MV-4-11 (cell line): ENCODE results near the gene KRTAP19-7.

Source experiments
- DNase-seq: peaks from one replicate; lab custom pipeline; 2025; lab: John Stamatoyannopoulos, UW

The KRTAP19-7 gene

DNA sequence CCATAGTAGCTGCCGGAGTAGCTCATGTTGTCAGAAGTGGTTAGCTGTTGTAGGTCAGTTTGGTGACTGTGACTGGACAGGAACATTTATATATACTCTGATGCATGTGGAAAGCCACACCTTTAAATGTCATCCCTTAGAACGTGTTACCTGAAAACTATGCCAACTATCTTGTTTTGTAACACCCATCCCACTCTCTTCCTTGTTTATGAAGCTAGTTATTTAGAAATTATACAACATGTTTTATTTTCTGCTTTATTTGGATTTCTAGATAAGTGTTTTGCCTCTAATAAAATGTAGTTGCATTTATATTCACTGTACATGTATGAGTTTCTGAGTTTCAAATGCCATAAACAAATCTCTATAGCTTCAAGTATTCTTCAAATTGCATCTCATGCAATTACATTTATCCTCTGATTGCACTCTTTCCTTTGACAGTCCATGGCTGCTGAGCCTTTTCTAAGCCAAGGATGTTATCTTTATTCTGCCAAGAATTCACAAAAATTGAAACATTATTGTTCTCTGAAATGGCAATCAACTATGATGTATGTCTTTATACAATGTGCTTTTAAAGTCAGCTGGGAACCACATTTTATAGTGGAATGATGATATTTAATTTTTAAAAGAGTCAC is at the start of gene KRTAP19-7:
Gene KRTAP19-7, minus strand, starts transcription at position 51 of the 632 bp plus-strand sequence. Its CDS starts 25 bp downstream, at position 26.
- DNase-seq: no peak

GRCh38 chr21:30605968-30606367 is 44.9 kb upstream of the KRTAP19-7 start:
- no peak for DNase-seq

DNA sequence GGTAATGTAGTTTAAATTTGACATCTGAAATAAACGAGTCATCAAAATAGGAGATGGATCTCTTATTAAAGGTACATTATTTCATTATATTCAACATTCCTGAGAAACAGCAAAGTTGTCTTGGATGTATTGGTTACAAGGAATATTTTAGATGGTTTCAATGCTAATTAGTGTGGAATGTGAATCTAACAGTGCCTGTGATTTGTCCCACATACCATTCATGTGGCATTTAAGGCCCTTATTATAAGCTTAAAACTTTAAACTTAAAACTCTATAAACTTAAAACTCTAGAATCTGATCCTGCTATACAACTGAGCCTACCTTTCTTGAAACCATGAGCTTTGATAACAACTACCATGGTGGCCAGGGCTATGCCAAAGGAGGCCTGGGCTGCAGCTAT is 39.7 kb upstream of the KRTAP19-7 start, which contains the start of gene KRTAP22-1:
Gene KRTAP22-1, plus strand, starts transcription at position 301 of the 400 bp plus-strand sequence.
- no peak for DNase-seq

- no peak for DNase-seq
These were observed 37.7 kb upstream of the KRTAP19-7 start, which contains the start of gene KRTAP6-2 for GRCh38 chr21:30598802-30599201. TSS of gene KRTAP6-2 (minus strand) at chr21:30598902. CDS start at chr21:30598874, 28 bp downstream.

DNA sequence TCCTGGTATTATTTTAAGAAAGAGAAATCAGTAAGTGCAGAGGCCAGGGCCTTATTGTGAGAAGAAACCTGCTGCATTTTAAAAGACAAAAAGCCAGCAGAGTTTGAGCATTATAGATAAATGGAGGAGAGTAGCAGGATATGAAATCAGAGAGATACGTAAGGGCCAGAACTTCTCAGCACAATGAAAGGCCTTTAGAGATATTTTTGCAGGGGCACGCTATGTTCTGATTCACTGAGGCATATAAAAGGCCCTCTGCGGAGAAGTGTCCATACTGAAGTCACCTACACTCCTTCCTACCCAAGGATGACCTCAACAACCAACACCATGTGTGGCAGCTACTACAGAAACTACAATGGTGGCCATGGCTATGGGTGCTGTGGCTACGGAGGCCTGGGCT is 31.0 kb upstream of the KRTAP19-7 start, which contains the start of gene KRTAP6-3:
Gene KRTAP6-3, plus strand, starts transcription at position 301 of the 400 bp plus-strand sequence. Its CDS starts 6 bp downstream, at position 307.
- DNase-seq: no peak

GRCh38 chr21:30590297-30590696 is 29.2 kb upstream of the KRTAP19-7 start, which contains the start of gene KRTAP22-2:
TSS of gene KRTAP22-2 (minus strand) at chr21:30590397.
- DNase-seq: no peak

- DNase-seq: no peak
These were observed 21.8 kb upstream of the KRTAP19-7 start for GRCh38 chr21:30582870-30583269.

DNA sequence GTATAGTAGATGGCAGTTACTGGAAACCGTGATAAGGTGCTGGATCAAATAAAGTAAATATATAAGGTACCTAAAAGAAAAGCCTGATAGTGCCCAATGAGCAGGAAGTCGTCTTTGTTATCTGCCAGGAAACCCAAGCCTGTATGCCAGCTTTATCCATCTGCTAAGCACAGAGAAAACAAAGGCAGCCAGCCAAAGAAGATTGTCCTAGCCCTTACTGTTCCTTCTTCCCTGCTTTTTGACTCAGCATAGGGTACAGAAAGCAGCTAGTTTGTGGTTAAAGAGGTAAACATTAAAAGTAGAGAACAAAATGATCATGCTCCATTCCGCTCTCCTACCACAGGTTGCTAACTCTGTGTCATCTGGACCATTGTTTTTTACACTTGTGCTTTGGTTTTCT is 19.0 kb upstream of the KRTAP19-7 start:
- no peak for DNase-seq

DNA sequence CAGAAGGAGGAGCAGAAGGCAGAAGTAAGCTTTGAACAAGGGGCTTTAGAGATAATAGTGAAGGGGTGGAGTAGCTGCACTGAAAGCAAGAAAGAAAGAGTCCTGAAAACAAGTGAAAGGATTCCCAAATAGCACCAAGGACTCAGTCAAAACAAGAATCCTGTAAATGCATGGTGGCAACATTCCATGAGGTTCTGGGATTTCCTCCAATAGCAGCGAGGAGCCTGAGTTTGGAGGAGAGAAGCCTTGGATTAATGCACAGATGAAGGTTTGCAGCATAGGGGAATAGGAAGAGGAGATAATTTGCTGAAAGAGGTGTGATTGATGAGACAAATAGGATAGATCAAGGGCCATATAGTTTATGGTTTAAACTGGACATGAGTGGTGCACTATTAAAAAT is 18.2 kb upstream of the KRTAP19-7 start:
- DNase-seq: no peak

DNA sequence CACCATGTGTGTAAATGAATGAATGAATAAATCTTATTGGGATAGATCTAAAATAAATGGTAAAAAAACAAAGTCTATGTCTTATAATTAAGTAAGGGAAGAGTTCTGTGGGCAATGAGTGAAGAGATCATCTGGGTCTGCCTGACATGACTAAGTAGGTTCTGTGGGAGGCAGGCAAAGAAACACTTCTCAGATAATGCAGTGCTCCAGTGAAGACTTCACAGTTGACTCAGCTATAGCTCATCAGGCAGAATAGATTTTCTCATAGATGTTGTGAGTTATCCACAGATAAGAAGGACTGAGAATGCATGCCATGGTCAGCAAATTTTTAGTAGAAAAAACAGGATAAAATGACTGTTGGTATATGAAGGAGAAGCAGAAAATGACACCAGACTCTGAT is 16.7 kb upstream of the KRTAP19-7 start:
- no peak for DNase-seq

DNA sequence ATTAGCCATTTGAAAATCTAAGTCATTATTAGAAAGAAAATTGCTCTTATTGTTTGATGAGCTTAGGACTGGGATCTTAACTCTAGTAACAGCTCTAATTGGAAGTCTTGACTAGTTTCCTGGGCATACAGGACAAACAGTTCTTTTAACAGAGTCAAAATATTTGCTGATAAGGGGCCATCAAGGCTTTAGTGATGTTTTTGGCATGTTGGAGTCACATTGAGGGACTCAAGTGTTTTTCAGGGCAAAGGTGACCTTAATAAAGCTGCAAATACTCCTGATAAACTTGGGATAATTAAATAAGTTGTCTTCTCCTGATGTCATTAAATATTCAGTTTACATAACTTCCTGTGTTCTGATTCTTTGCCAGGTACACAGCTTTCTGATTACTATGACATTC is 6.5 kb upstream of the KRTAP19-7 start:
- no peak for DNase-seq

DNA sequence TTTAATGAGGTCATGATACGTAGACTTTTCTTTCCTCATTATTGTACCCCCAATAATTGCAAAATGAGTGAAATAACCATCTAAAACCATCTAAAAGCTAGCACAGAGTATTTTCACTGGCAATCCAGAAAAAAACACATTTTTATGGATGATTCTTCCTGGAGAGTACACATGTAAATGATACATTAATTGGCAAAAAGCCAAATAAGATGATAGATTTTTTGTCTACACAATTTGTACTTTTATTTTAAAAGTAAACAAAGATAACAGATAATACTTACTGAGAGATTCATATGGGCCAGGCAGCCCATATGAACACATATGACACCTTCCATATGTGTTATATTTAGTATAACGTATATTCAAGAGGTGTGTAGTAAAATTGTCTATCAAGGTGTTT is 2.5 kb upstream of the KRTAP19-7 start:
- DNase-seq: no peak

DNA sequence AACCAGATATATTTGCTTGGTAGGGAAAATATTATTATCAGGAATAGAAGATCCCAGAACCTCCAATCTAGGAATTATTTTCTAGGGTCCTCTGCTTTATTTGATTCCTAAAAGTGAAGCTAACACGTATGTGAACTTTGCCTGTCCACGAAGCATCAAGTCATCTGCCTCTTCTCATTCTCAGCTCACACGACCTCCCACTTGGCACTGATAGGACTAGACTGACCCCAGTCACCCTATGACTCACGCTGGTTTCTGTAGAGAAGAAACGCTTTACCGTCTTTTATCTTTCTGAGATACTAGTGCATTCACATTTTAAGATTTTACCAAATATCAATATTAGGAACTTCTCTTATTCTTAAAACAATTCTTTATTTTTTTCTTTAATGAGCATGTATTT is 2.0 kb upstream of the KRTAP19-7 start:
- no peak for DNase-seq

GRCh38 chr21:30561957-30562356 is 843 bp upstream of the KRTAP19-7 start:
- no peak for DNase-seq

GRCh38 chr21:30555095-30555494 is 6.0 kb downstream of the KRTAP19-7 start:
- no peak for DNase-seq

- no peak for DNase-seq
These were observed 8.3 kb downstream of the KRTAP19-7 start for GRCh38 chr21:30552782-30553181.

GRCh38 chr21:30541764-30542163 is 19.4 kb downstream of the KRTAP19-7 start, which contains the start of gene KRTAP19-6:
TSS of gene KRTAP19-6 (minus strand) at chr21:30541864. CDS start at chr21:30541833, 31 bp downstream.
- DNase-seq: no peak

- no peak for DNase-seq
These were observed 42.2 kb downstream of the KRTAP19-7 start for GRCh38 chr21:30518876-30519275.

- no peak for DNase-seq
These were observed 45.4 kb downstream of the KRTAP19-7 start for GRCh38 chr21:30515681-30516080.
